NCI-H774 (cell line): ENCODE results near the gene ARHGAP45.
A peak's percentile ranks its signal among the peaks of the same experiment; 100 is the strongest.

Source experiments
- DNase-seq: peaks from one replicate; lab custom pipeline; 2025; lab: John Stamatoyannopoulos, UW

ARHGAP45 gene

GRCh38 chr19:1039646-1040475 is 27.1 kb upstream of the ARHGAP45 start, which contains the start of gene ABCA7:
Gene ABCA7, plus strand, starts transcription at chr19:1040107. Its CDS starts 1,255 bp downstream, at chr19:1041362.
- DNase-seq = peak; percentile 97

- peak; percentile 89 for DNase-seq
Measured at GRCh38 chr19:1040476-1041271, 26.3 kb upstream of the ARHGAP45 start.

GRCh38 chr19:1041272-1041834 is 25.6 kb upstream of the ARHGAP45 start:
- no peak for DNase-seq

- no peak for DNase-seq
Measured at GRCh38 chr19:1041835-1042685, 24.9 kb upstream of the ARHGAP45 start.

- no peak for DNase-seq
Measured at GRCh38 chr19:1042689-1043511, 24.1 kb upstream of the ARHGAP45 start.

DNA sequence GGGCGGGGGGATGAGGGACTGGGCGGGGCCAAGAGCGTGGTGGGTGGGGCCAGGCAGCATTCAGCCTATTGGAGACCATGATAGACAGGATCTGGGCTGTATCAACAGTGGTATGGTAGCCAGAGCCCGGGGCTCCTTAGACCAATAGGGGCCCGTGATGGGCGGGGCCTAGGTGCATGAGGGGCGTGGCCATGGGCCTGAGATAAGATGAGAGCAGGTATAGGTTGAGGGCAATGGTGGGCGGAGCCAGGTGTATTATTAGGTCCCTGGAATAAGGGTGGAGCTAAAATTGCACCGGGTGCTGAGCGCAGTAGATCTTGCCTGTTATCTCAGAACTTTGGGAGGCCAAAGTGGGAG is 21.7 kb upstream of the ARHGAP45 start:
- peak; percentile 28 for DNase-seq

DNA sequence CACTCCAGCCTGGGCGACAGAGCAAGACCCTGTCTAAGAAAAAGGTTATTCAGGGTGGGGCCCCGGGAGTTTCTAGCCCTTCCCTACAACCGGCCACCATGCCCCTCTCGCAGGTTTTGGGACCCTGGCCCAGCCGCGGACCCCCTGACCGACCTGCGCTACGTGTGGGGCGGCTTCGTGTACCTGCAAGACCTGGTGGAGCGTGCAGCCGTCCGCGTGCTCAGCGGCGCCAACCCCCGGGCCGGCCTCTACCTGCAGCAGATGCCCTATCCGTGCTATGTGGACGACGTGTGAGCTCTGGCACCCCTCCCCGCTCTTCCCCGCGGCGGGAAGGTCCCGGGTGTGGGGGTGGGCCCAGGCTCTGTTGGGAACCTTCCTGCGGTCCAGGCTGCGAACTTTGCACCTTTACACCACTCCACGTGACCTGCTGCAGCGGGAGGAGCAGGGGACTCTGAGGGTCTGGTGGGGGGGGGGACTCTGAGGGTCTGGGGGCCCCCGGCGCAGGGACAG is 20.8 kb upstream of the ARHGAP45 start:
- DNase-seq = no peak

DNA sequence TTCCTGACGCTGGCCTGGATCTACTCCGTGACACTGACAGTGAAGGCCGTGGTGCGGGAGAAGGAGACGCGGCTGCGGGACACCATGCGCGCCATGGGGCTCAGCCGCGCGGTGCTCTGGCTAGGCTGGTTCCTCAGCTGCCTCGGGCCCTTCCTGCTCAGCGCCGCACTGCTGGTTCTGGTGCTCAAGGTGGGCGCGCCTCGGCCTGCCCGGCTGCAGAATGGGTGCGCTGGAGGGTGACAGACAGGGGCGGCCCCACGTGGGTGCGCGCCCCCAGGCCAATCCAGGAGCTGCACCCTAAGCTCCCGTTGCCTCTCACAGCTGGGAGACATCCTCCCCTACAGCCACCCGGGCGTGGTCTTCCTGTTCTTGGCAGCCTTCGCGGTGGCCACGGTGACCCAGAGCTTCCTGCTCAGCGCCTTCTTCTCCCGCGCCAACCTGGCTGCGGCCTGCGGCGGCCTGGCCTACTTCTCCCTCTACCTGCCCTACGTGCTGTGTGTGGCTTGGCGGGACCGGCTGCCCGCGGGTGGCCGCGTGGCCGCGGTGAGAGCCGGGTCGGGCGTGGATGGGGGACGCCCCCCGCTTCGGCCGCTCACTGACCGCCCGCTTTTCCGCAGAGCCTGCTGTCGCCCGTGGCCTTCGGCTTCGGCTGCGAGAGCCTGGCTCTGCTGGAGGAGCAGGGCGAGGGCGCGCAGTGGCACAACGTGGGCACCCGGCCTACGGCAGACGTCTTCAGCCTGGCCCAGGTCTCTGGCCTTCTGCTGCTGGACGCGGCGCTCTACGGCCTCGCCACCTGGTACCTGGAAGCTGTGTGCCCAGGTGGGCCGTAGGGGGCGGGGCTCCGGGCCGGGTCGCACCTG is 19.9 kb upstream of the ARHGAP45 start:
- DNase-seq = no peak

GRCh38 chr19:1047696-1048147 is 19.2 kb upstream of the ARHGAP45 start:
- DNase-seq = no peak

DNA sequence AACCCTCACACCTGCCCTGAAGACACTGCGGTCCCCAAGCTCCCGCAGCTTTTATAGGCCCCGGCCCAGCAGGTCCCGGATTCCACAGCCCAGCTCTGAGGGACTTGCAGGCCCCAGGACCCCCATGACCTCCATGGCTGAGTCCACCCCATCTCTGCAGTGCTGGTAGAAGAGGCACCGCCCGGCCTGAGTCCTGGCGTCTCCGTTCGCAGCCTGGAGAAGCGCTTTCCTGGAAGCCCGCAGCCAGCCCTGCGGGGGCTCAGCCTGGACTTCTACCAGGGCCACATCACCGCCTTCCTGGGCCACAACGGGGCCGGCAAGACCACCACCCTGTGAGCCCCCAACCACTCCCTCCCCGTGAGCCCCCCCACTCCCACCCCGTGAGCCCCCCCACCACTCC is 17.9 kb upstream of the ARHGAP45 start:
- DNase-seq = no peak

GRCh38 chr19:1049800-1050199 is 17.2 kb upstream of the ARHGAP45 start:
- DNase-seq = no peak

- no peak for DNase-seq
Measured at GRCh38 chr19:1050989-1051788, 15.8 kb upstream of the ARHGAP45 start.

- DNase-seq = no peak
Measured at GRCh38 chr19:1051791-1052190, 15.2 kb upstream of the ARHGAP45 start.

GRCh38 chr19:1052349-1052975 is 14.5 kb upstream of the ARHGAP45 start:
- no peak for DNase-seq

DNA sequence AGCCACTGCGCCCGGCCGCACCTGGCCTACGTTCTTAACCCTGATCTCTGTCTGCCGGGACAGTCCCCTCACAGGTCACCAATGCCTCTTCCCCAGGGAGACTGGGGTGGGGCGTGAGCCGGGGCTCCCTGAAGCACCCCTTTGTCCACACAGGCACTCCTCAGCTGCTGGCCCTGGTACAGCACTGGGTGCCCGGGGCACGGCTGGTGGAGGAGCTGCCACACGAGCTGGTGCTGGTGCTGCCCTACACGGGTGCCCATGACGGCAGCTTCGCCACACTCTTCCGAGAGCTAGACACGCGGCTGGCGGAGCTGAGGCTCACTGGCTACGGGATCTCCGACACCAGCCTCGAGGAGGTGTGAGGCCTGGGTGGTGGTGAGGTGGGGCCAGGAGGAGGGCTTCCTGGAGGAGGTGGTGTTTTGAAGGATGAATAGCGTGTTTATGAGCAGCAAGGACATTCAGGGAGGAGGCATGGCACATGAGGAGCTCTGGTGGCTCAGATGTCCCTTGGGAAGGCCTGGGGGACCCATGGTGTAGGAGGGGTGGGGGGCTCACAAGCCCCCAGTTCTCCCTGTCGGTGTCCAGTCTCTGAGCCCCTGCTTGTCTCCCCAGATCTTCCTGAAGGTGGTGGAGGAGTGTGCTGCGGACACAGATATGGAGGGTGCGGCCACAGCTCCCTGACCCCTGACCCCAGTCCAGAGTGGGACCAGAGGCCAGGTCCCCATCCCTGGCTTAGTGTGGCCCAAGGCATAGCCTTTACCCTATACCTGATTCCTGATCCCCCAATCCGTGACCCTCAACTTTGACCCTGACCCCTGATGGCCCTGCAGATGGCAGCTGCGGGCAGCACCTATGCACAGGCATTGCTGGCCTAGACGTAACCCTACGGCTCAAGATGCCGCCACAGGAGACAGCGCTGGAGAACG is 13.5 kb upstream of the ARHGAP45 start:
- DNase-seq = no peak

- DNase-seq = no peak
Measured at GRCh38 chr19:1054102-1055027, 12.6 kb upstream of the ARHGAP45 start.
